ENCODE results near the gene SYT7.

SYT7 gene

GRCh38 chr11:61545341-61545740, 35.5 kb downstream of the SYT7 start:
- peak; percentile 31 for DNase-seq (ENCODE audit: low read depth)
- H3K4me3 ChIP-seq (ENCODE audit: low read depth, low read length) = no peak overlapping the region
- TF ChIP-seq CTCF (conservative IDR thresholded peaks at IDR 0.05; ENCODE audit: low read depth, low read length) = peak; percentile 70

GRCh38 chr11:61544466-61544865, 36.4 kb downstream of the SYT7 start:
- no peak for DNase-seq (ENCODE audit: low read depth)
- no peak overlapping the region for H3K4me3 ChIP-seq (ENCODE audit: low read depth, low read length)
- no peak for TF ChIP-seq CTCF (conservative IDR thresholded peaks at IDR 0.05; ENCODE audit: low read depth, low read length)

GRCh38 chr11:61543606-61544306, 37.1 kb downstream of the SYT7 start:
- peak; percentile 26 for DNase-seq (ENCODE audit: low read depth)
- no peak for TF ChIP-seq CTCF (conservative IDR thresholded peaks at IDR 0.05; ENCODE audit: low read depth, low read length)
- H3K4me3 ChIP-seq (ENCODE audit: low read depth, low read length) = no peak overlapping the region

- H3K4me3 ChIP-seq (ENCODE audit: low read depth, low read length) = no peak overlapping the region
- TF ChIP-seq CTCF (conservative IDR thresholded peaks at IDR 0.05; ENCODE audit: low read depth, low read length) = no peak
- no peak for DNase-seq (ENCODE audit: low read depth)
Measured at GRCh38 chr11:61542705-61543104, 38.2 kb downstream of the SYT7 start.

GRCh38 chr11:61542024-61542461, 38.8 kb downstream of the SYT7 start:
- H3K4me3 ChIP-seq (ENCODE audit: low read depth, low read length) = no peak overlapping the region
- DNase-seq (ENCODE audit: low read depth) = peak; percentile 22
- TF ChIP-seq CTCF (conservative IDR thresholded peaks at IDR 0.05; ENCODE audit: low read depth, low read length) = no peak

GRCh38 chr11:61541598-61541997, 39.3 kb downstream of the SYT7 start:
- no peak overlapping the region for H3K4me3 ChIP-seq (ENCODE audit: low read depth, low read length)
- peak; percentile 19 for DNase-seq (ENCODE audit: low read depth)
- no peak for TF ChIP-seq CTCF (conservative IDR thresholded peaks at IDR 0.05; ENCODE audit: low read depth, low read length)

GRCh38 chr11:61540528-61540927, 40.3 kb downstream of the SYT7 start:
- H3K4me3 ChIP-seq (ENCODE audit: low read depth, low read length) = no peak overlapping the region
- DNase-seq (ENCODE audit: low read depth) = no peak
- no peak for TF ChIP-seq CTCF (conservative IDR thresholded peaks at IDR 0.05; ENCODE audit: low read depth, low read length)

Measured in choroid plexus epithelial cell (primary cell).